ENCODE data around the gene ATG9B.

Gene ATG9B

GRCh38 chr7:151060416-151061212 is 36.3 kb upstream of the ATG9B start:
- peaks cover 0 to 40% of the 10 kb centered on the region in 2 experiments; a peak in 1 of 3 replicates for H3K36me3 ChIP-seq (ENCODE audit: control insufficient read depth in 2 of 2, insufficient read depth in 1 of 2, low read length in 2 of 2)
- H3K9me3 ChIP-seq (ENCODE audit: control insufficient read depth, insufficient read depth, low read depth, low read length) = no peaks in the 10 kb centered on the region
- CTCF ChIA-PET = interaction anchor here (0.6 to 1.4 kb wide), 8 partner anchors 14 to 1533 kb away, joined by 3 to 6 read pairs (median 4); no protein-coding TSS in a partner anchor
- H3K27ac ChIP-seq (ENCODE audit: extremely low read depth, low read depth, low read length) = peak overlapping the region; percentile 21; the same call in 1 of the 2 replicates
- POLR2A ChIA-PET = interaction anchor here (0.9 to 3.4 kb wide), 5 partner anchors 13 to 32 kb away, joined by 3 to 13 read pairs (median 6); partner anchors contain the start of genes ABCB8 and FASTK
- no peaks in the 10 kb centered on the region; the same call in 1 of the 2 replicates for H3K4me1 ChIP-seq (ENCODE audit: control insufficient read depth, insufficient read depth, low read length)
- peak overlapping the region; percentile 71 for H3K4me3 ChIP-seq (ENCODE audit: low read depth, low read length)
- TF ChIP-seq ZNF624 (tag by site-specific recombination; IDR thresholded peaks at IDR 0.05) (no peak), ZNF174 (tag by site-specific recombination; IDR thresholded peaks at IDR 0.05) (no peak), ZFHX2 (tag by site-specific recombination; conservative IDR thresholded peaks at IDR 0.05) (peak; percentile 98), ZBTB49 (tag by site-specific recombination; IDR thresholded peaks at IDR 0.05; ENCODE audit: low read depth) (no peak), ZNF549 (tag by site-specific recombination; IDR thresholded peaks at IDR 0.05) (no peak), ZNF473 (tag by site-specific recombination; IDR thresholded peaks at IDR 0.05) (no peak), ZNF324 (tag by site-specific recombination; IDR thresholded peaks at IDR 0.05) (no peak), ZBTB17 (tag by site-specific recombination; IDR thresholded peaks at IDR 0.05) (0 out of 2 replicates have a peak, but pooled peaks have one; percentile 17), ZBTB8A (tag by site-specific recombination; IDR thresholded peaks at IDR 0.05) (no peak), ZNF558 (tag by site-specific recombination; IDR thresholded peaks at IDR 0.05) (no peak), KLF1 (tag by site-specific recombination; IDR thresholded peaks at IDR 0.05) (peak; percentile 88), ZNF610 (tag by site-specific recombination; IDR thresholded peaks at IDR 0.05; ENCODE audit: borderline replicate concordance) (no peak), SP3 (tag by site-specific recombination; IDR thresholded peaks at IDR 0.05) (peak; percentile 84), GFI1B (tag by site-specific recombination; IDR thresholded peaks at IDR 0.05) (no peak), YY2 (tag by site-specific recombination; IDR thresholded peaks at IDR 0.05) (no peak), ZNF670 (tag by site-specific recombination; IDR thresholded peaks at IDR 0.05; ENCODE audit: low read depth) (no peak), ZNF639 (tag by site-specific recombination; IDR thresholded peaks at IDR 0.05) (no peak), REPIN1 (tag by site-specific recombination; IDR thresholded peaks at IDR 0.05; ENCODE audit: low read depth) (no peak)
- TF ChIP-seq, protein P1, sequence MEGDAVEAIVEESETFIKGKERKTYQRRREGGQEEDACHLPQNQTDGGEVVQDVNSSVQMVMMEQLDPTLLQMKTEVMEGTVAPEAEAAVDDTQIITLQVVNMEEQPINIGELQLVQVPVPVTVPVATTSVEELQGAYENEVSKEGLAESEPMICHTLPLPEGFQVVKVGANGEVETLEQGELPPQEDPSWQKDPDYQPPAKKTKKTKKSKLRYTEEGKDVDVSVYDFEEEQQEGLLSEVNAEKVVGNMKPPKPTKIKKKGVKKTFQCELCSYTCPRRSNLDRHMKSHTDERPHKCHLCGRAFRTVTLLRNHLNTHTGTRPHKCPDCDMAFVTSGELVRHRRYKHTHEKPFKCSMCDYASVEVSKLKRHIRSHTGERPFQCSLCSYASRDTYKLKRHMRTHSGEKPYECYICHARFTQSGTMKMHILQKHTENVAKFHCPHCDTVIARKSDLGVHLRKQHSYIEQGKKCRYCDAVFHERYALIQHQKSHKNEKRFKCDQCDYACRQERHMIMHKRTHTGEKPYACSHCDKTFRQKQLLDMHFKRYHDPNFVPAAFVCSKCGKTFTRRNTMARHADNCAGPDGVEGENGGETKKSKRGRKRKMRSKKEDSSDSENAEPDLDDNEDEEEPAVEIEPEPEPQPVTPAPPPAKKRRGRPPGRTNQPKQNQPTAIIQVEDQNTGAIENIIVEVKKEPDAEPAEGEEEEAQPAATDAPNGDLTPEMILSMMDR (tag by site-specific recombination; IDR thresholded peaks at IDR 0.05) = peak; percentile 85
- TF ChIP-seq, protein P2, sequence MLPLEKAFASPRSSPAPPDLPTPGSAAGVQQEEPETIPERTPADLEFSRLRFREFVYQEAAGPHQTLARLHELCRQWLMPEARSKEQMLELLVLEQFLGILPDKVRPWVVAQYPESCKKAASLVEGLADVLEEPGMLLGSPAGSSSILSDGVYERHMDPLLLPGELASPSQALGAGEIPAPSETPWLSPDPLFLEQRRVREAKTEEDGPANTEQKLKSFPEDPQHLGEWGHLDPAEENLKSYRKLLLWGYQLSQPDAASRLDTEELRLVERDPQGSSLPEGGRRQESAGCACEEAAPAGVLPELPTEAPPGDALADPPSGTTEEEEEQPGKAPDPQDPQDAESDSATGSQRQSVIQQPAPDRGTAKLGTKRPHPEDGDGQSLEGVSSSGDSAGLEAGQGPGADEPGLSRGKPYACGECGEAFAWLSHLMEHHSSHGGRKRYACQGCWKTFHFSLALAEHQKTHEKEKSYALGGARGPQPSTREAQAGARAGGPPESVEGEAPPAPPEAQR (tag by site-specific recombination; IDR thresholded peaks at IDR 0.05) = no peak
- TF ChIP-seq, protein P3, sequence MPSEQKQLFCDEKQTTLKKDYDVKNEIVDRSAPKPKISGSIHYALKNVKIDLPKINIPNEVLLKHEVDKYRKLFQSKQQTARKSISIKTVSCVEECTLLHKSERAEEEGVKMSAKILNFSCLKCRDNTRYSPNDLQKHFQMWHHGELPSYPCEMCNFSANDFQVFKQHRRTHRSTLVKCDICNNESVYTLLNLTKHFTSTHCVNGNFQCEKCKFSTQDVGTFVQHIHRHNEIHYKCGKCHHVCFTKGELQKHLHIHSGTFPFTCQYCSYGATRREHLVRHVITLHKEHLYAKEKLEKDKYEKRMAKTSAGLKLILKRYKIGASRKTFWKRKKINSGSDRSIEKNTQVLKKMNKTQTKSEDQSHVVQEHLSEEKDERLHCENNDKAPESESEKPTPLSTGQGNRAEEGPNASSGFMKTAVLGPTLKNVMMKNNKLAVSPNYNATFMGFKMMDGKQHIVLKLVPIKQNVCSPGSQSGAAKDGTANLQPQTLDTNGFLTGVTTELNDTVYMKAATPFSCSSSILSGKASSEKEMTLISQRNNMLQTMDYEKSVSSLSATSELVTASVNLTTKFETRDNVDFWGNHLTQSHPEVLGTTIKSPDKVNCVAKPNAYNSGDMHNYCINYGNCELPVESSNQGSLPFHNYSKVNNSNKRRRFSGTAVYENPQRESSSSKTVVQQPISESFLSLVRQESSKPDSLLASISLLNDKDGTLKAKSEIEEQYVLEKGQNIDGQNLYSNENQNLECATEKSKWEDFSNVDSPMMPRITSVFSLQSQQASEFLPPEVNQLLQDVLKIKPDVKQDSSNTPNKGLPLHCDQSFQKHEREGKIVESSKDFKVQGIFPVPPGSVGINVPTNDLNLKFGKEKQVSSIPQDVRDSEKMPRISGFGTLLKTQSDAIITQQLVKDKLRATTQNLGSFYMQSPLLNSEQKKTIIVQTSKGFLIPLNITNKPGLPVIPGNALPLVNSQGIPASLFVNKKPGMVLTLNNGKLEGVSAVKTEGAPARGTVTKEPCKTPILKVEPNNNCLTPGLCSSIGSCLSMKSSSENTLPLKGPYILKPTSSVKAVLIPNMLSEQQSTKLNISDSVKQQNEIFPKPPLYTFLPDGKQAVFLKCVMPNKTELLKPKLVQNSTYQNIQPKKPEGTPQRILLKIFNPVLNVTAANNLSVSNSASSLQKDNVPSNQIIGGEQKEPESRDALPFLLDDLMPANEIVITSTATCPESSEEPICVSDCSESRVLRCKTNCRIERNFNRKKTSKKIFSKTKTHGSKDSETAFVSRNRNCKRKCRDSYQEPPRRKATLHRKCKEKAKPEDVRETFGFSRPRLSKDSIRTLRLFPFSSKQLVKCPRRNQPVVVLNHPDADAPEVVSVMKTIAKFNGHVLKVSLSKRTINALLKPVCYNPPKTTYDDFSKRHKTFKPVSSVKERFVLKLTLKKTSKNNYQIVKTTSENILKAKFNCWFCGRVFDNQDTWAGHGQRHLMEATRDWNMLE (tag by site-specific recombination; conservative IDR thresholded peaks at IDR 0.05; ENCODE audit: low read depth) = no peak
- TF ChIP-seq, protein P4, sequence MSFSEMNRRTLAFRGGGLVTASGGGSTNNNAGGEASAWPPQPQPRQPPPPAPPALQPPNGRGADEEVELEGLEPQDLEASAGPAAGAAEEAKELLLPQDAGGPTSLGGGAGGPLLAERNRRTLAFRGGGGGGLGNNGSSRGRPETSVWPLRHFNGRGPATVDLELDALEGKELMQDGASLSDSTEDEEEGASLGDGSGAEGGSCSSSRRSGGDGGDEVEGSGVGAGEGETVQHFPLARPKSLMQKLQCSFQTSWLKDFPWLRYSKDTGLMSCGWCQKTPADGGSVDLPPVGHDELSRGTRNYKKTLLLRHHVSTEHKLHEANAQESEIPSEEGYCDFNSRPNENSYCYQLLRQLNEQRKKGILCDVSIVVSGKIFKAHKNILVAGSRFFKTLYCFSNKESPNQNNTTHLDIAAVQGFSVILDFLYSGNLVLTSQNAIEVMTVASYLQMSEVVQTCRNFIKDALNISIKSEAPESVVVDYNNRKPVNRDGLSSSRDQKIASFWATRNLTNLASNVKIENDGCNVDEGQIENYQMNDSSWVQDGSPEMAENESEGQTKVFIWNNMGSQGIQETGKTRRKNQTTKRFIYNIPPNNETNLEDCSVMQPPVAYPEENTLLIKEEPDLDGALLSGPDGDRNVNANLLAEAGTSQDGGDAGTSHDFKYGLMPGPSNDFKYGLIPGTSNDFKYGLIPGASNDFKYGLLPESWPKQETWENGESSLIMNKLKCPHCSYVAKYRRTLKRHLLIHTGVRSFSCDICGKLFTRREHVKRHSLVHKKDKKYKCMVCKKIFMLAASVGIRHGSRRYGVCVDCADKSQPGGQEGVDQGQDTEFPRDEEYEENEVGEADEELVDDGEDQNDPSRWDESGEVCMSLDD (tag by site-specific recombination; IDR thresholded peaks at IDR 0.05) = no peak; the same call in 1 of the 2 replicates

Measured in HEK293 (cell line).